Measurements from ENCODE around the gene CSK. TPM values are rescaled to one million over a fixed set of nuclear protein-coding genes. Genes with fewer than 3 reads are reported as not detected.

CSK gene
- total and polyA plus RNA-seq, 2 of the 8 experiments (the other 6 are each of a cell fraction or from before 2014, with no cell fraction given) = 13.7 to 50.2 TPM

DNA sequence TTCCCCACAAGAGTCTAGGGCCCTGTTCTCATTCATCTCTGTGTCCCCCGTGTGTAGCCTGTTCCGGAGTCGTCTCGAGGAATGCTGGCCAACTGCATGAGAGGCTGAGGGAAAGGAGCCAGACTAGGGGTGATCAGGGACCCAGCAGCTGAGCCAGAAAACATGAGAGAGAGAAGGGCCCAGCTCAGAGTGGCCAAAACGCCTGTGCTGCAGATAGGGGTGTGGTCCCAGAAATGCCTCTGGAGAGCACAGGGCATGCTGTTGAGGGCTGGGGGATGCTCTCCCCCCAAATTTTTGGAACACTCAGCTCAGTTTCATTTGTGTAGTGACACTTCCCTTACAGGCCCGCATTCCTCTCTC is 19.1 kb upstream of the CSK start (continued):
- TF ChIP-seq TBP (IDR thresholded peaks at IDR 0.05; ENCODE audit: low read depth, low read length) (no peak), POLR2AphosphoS5 (IDR thresholded peaks at IDR 0.05; ENCODE audit: low read depth, low read length) (no peak)
